ENCODE measurements around the gene MKLN1. TPM values are rescaled to one million over a fixed set of nuclear protein-coding genes. Genes with fewer than 3 reads are reported as not detected.

The MKLN1 gene
- total and polyA plus RNA-seq, 3 donors from 2014 or later: 42.1 to 87.9 (median 82.4) TPM

DNA sequence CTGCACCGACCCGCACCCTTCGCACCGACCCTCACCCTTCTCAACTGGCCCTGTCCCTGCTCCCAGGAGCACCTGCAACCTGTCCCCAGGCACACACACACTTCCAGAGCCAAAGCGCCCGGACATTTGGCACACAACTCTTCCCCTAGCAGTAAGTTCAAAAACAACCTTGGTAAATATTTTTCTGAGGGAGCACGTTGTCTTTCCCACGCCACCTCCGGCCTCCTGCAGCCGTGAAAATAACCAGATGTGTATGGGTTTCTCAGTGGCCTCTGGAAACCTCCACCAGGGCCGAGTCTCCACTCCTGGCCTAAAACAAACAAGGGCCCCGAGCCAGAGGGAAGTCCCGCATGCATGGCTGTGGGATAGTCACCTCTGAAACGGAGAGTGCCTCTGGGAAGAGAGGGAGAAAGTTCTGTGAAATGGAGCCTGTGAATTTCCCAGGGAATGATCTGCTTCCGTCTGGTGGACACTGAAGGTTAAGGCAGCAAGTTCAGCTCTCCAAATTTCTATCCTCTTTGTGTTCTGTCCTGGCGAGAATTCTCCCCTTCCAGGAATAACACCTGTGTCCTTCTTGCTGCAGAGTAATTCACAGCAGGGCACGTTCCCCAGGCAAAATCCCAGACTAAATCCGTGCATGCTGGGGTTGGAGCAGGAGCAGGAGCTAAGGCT, 213.0 kb downstream of the MKLN1 start:
- 47 to 53% methylated on average over 18 of the region's 18 CpGs for WGBS, 2 donors
- TF ChIP-seq POLR2A (IDR thresholded peaks at IDR 0.05): no peak
- TF ChIP-seq, protein P1, sequence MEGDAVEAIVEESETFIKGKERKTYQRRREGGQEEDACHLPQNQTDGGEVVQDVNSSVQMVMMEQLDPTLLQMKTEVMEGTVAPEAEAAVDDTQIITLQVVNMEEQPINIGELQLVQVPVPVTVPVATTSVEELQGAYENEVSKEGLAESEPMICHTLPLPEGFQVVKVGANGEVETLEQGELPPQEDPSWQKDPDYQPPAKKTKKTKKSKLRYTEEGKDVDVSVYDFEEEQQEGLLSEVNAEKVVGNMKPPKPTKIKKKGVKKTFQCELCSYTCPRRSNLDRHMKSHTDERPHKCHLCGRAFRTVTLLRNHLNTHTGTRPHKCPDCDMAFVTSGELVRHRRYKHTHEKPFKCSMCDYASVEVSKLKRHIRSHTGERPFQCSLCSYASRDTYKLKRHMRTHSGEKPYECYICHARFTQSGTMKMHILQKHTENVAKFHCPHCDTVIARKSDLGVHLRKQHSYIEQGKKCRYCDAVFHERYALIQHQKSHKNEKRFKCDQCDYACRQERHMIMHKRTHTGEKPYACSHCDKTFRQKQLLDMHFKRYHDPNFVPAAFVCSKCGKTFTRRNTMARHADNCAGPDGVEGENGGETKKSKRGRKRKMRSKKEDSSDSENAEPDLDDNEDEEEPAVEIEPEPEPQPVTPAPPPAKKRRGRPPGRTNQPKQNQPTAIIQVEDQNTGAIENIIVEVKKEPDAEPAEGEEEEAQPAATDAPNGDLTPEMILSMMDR (IDR thresholded peaks at IDR 0.05): peak; percentile 35 to 61 (median 42)
- H3K27ac ChIP-seq: peak overlapping the region in 1 of 2 donors; percentile 45
- intact Hi-C loops (cut with DNase I; ENCODE audit: low total_unique reads): loop anchor here (10.0 kb wide), 1 partner anchor 114 kb away; no protein-coding TSS in a partner anchor
- no peaks in the 10 kb centered on the region for H3K27me3 ChIP-seq
- DNase-seq: peak; percentile 45
- H3K36me3 ChIP-seq (ENCODE audit: low read depth, missing control alignments): no peaks in the 10 kb centered on the region
- H3K4me3 ChIP-seq: no peak overlapping the region
- peaks cover 3% of the 10 kb centered on the region for H3K4me1 ChIP-seq
- H3K9me3 ChIP-seq: no peaks in the 10 kb centered on the region

DNA sequence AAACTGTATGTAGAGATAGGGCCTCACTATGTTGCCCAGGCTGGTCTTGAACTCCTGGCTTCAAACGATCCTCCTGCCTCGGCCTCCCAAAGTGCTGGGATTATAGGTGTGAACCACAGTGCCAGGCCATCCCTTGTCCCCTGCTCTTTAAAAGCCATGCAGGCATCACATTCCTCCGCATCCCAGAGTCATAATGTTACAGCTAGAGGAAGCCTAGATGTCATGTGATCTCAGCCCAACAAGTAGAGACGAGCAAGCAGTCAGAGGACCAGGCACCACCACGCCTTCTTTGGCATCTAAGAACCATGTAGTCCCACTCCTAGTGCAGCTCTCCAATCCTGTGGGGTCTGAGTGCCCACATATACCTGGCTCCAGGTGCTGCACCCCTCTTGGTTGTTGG, 215.6 kb downstream of the MKLN1 start:
- DNase-seq: no peak
- intact Hi-C loops (cut with DNase I; ENCODE audit: low total_unique reads): loop anchor here (10.0 kb wide), 1 partner anchor 112 kb away; no protein-coding TSS in a partner anchor
- Histone ChIP-seq H3K4me1 (peaks cover 3% of the 10 kb centered on the region), H3K27me3 (no peaks in the 10 kb centered on the region), H3K4me3 (no peak overlapping the region), H3K27ac (no peak overlapping the region), H3K9me3 (no peaks in the 10 kb centered on the region), H3K36me3 (ENCODE audit: low read depth, missing control alignments) (no peaks in the 10 kb centered on the region)
- 89 to 92% methylated on average over 2 to 5 of the region's 5 CpGs for WGBS, 2 donors
- TF ChIP-seq POLR2A (IDR thresholded peaks at IDR 0.05): no peak

DNA sequence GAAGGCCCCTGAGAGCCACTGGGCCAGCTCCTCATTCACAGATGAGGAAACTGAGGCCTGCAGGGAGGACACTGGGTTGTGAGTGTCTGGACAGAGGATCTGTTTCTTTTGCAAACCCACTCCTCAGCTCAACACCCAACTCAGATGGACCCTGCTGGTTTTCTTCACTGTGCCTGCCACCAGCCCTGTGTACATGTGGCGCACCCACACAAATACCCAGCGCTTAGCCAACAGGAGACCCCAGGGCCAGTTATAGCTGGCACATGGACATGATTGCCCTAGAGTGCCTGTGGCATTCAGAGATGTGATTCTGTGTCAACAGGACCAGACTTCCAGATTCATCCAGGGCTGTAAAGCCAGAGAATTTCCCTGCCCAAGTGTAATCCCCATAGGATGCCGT, 216.3 kb downstream of the MKLN1 start:
- H3K27me3 ChIP-seq: no peaks in the 10 kb centered on the region
- 75 to 86% methylated on average over 2 to 3 of the region's 3 CpGs for WGBS, 2 donors
- no peak overlapping the region for H3K4me3 ChIP-seq
- no peaks in the 10 kb centered on the region for H3K36me3 ChIP-seq (ENCODE audit: low read depth, missing control alignments)
- TF ChIP-seq POLR2A (IDR thresholded peaks at IDR 0.05): no peak
- TF ChIP-seq, protein P1 (IDR thresholded peaks at IDR 0.05): no peak
- DNase-seq: no peak
- H3K27ac ChIP-seq: no peak overlapping the region
- peaks cover 3% of the 10 kb centered on the region for H3K4me1 ChIP-seq
- no peaks in the 10 kb centered on the region for H3K9me3 ChIP-seq
- intact Hi-C loops (cut with DNase I; ENCODE audit: low total_unique reads): loop anchor here (10.0 kb wide), 1 partner anchor 111 kb away; no protein-coding TSS in a partner anchor

DNA sequence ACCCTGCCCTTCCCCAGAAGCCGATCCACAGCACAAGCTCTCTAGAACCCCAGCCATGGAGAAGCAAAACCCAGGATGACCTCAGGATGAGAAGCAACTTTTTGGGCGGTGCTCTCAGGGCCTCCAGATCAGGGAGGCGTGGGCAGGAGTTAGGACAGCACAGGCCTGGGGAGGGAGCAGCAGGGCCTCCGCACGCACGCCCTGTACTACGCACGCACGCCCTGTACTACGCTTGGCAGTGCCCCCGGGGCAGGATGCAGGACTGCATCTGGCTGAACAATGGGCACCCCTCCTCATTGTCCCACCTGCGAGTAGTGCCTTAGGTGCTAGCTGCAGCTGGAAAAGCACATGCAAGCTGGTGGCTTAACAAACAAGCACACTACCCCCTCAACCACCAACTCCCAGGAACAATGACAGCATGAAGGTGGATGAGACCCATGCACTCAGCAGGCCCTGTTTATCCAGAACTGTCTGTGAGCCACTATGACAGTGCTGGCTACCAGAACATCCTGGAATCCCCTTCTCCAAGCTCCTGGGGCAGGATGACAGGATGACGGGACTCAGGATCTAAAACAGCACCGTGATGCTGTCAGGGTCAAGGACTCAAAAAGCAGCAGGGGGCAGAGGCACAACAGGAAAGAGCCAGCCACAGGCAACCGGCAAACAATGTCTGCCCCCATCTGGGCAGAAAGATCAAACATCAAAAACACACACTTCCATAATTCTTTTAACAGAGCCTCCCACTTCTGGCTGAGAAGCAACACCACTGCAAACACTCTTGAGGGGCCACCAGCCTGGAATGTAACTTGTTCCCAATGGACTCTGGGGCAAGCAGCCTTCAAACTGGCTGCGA, 217.0 kb downstream of the MKLN1 start:
- peaks cover 3% of the 10 kb centered on the region for H3K4me1 ChIP-seq

More for the DNA sequence above, 217.0 kb downstream of the MKLN1 start:
- Histone ChIP-seq H3K36me3 (ENCODE audit: low read depth, missing control alignments) (no peaks in the 10 kb centered on the region), H3K27me3 (no peaks in the 10 kb centered on the region), H3K27ac (peak overlapping the region in 1 of 2 donors; percentile 6), H3K9me3 (no peaks in the 10 kb centered on the region), H3K4me3 (no peak overlapping the region)
- 56 to 69% methylated on average over 6 to 16 of the region's 16 CpGs for WGBS, 2 donors
- no peak for DNase-seq
- TF ChIP-seq, protein P1 (IDR thresholded peaks at IDR 0.05): peak in 1 of 3 experiments; percentile 25
- TF ChIP-seq POLR2A (IDR thresholded peaks at IDR 0.05): no peak
- intact Hi-C loops (cut with DNase I; ENCODE audit: low total_unique reads): loop anchor here (10.0 kb wide), 1 partner anchor 110 kb away; no protein-coding TSS in a partner anchor
